GM10248 (cell line): ENCODE data around the gene PRKCA.

Experiments used
- CTCF ChIA-PET: fragments of 300-600 bp; sonication (Branson Sonifier 250); formaldehyde crosslinking; extraction: SDS; loops from one replicate; lab custom pipeline; 2021; ENCODE audit warnings: antibody characterized with exemption; lab: Yijun Ruan, JAX
- POLR2A ChIA-PET: fragments of 350-650 bp; sonication (Branson Sonifier 250); formaldehyde crosslinking; extraction: SDS; loops from one replicate; lab custom pipeline; 2020; ENCODE audit warnings: antibody characterized with exemption; lab: Yijun Ruan, JAX
- DNase-seq: peaks from one replicate; pipeline ENCODE4 v3.0.0; 2012; ENCODE audit errors: extremely low spot score
- CTCF ChIP-seq: IDR thresholded peaks from 2 replicates; pipeline ENCODE4 v1.5.1; 2012; ENCODE audit warnings: mild to moderate bottlenecking, low read depth; ENCODE audit errors: extremely low read depth, missing control alignments, control extremely low read depth

PRKCA gene

GRCh38 chr17:66264696-66265095, 37.7 kb upstream of the PRKCA start:
- CTCF ChIA-PET = interaction anchor here (0.7 to 1.4 kb wide), 2 partner anchors 10 to 304 kb away, joined by 3 to 4 read pairs; no protein-coding TSS in a partner anchor
- no peak for TF ChIP-seq CTCF
- POLR2A ChIA-PET = no interaction called here
- DNase-seq = no peak

DNA sequence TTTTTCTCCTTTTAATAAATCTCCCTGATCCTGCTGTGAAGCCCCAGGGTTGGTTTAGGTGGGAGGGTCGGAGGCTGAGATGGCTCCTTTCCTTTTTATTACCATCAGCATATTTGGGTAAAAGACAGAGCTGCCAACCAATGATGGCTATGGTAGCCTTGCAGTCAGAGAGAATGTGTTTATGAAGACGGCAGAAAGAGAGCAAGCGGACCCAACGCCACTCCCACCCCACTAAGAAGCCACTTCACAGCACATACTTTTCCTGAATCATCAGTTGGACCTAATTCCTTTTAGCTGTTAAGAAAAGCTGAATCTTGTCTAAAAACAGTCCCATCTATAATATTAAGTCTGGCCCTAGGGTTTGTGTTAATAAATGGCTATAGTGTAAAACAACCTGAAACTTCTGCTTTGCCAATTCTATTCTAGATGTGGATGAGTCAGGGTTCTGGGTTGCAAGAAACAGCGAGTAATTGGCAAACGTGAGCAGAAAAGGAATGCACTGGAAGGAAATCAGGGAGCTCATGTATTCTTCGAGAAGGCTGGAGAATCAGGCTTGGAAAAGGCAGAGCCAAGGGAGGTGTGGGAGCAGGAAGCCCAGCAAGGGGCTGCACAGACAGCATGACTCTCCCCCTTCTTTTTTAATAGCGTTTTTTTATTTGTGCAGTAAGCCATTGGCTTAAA, 34.0 kb upstream of the PRKCA start:
- no peak for TF ChIP-seq CTCF
- CTCF ChIA-PET = no interaction called here
- POLR2A ChIA-PET = interaction anchor here (0.5 kb wide), 1 partner anchor 966 kb away, joined by 3 read pairs; no protein-coding TSS in a partner anchor
- no peak for DNase-seq

DNA sequence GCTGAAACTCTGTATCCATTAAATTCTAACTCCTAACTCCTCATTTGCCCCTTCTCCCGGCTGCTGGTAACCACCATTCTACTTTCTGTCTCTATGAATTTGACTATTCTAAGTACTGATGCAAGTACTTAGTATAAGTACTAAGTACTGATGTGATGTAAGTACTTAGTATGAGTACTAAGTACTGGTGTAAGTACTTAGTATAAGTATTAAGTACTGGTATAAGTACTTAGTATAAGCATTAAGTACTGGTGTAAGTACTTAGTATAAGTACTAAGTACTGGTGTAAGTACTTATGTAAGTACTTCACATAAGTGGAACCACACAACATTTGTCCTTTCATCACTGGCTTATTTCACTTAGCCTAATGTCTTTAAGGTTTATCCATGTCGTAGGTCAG, 32.3 kb upstream of the PRKCA start:
- no peak for TF ChIP-seq CTCF
- no peak for DNase-seq
- ChIA-PET CTCF (no interaction called here), POLR2A (no interaction called here)

GRCh38 chr17:66271512-66271911, 30.9 kb upstream of the PRKCA start:
- ChIA-PET POLR2A (no interaction called here), CTCF (no interaction called here)
- DNase-seq = no peak
- no peak for TF ChIP-seq CTCF

DNA sequence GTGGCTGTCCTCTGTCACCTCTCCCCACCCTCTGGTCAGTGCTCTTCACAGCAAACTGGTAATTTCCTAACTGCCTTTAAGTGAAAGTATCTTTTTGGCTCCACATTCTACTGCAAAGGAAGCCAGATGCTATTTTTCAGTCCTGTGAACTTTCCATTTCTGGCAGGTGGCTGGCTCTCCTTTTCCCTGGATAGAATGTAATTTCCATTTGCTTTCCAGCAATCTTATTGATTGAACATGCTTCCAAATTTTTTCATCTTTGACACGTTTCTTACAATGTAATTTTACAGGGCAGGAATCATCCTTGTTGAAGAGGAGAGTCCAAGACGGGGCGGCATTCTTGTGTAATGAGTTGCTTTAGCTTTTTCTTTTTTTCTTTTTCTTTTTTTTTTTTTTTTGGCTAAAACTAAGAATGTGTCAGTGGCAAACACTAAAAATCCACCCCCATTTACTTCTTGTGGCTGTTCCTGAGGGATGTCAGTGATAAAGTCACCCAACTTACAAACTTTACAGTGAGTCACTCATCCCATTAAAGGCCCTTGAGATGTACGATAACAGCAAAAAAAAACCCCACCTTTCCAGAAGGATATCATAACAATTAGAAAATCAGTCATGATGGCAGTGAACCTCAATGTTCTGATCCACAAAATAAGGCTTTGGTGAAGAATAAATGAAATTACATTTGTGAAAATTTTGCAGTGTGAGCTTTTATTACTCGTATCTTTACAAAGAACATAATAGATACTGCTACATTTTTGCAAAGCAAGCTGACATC, 29.4 kb upstream of the PRKCA start:
- ChIA-PET CTCF (interaction anchor here (1.3 kb wide), 1 partner anchor 40 kb away, joined by 4 read pairs; no protein-coding TSS in a partner anchor), POLR2A (no interaction called here)
- DNase-seq = no peak
- no peak for TF ChIP-seq CTCF

GRCh38 chr17:66273586-66273848, 28.9 kb upstream of the PRKCA start:
- TF ChIP-seq CTCF = no peak
- POLR2A ChIA-PET = no interaction called here
- no peak for DNase-seq
- CTCF ChIA-PET = interaction anchor here (1.3 kb wide), 1 partner anchor 39 kb away, joined by 4 read pairs; no protein-coding TSS in a partner anchor
